Ovary (tissue), 9 donors: Measurements from ENCODE around the gene ME1. TPM values are rescaled to one million over a fixed set of nuclear protein-coding genes. Genes with fewer than 3 reads are reported as not detected.
"Not testable (repeated sequence)": the region's sequence is repeated elsewhere in the genome, so short reads cannot be mapped to it uniquely, and the experiment has no call there.

Experiments used
- DNase-seq, 5 donors: peaks; one replicate each; pipeline ENCODE4 v3.0.0-alpha.2; 2019 to 2020
- H3K27ac ChIP-seq, 2 donors: fragments of 200-600 bp; one replicate each; pipeline versions ENCODE4 v1.5.1 to v1.8.0; 2019 to 2022
- H3K27me3 ChIP-seq: fragments of 200-600 bp; one replicate; pipeline ENCODE4 v1.8.0; 2022
- H3K36me3 ChIP-seq: fragments of 200-600 bp; sonication (generic); one replicate; pipeline ENCODE4 v1.5.1; 2019
- H3K4me1 ChIP-seq: one replicate; pipeline ENCODE4 v1.8.1; 2013; ENCODE audit warnings: mild to moderate bottlenecking, moderate library complexity; ENCODE audit not compliant: insufficient read depth
- H3K4me3 ChIP-seq: fragments of 200-600 bp; sonication (generic); one replicate; pipeline ENCODE4 v1.5.1; 2017
- H3K9me3 ChIP-seq, 2 donors: fragments of 200-600 bp in 1 of 2; sonication (generic) in 1 of 2; one replicate each; pipeline versions ENCODE4 v1.5.1 to v1.8.1; 2013 to 2019; ENCODE audit warnings: mild to moderate bottlenecking in 1 of 2, moderate library complexity in 1 of 2
- CTCF ChIP-seq, 3 donors: fragments of 450-650 bp in 2 of 3; fragments of 200-600 bp in 1 of 3; IDR thresholded peaks; one replicate each; pipeline versions ENCODE4 v1.5.1 to v1.8.0; 2016 to 2022; ENCODE audit warnings: antibody characterized with exemption in 3 of 3, mild to moderate bottlenecking in 1 of 3
- EP300 ChIP-seq: sonication (generic); formaldehyde crosslinking; IDR thresholded peaks from one replicate; pipeline ENCODE4 v1.6.1; 2017; ENCODE audit warnings: antibody characterized with exemption
- POLR2A ChIP-seq: fragments of 450-650 bp; IDR thresholded peaks from one replicate; pipeline ENCODE4 v1.6.1; 2017; ENCODE audit warnings: antibody characterized with exemption, mild to moderate bottlenecking, moderate library complexity
- WGBS, 3 donors: extraction: QIAGEN DNeasy Blood & Tissue Kit in 1 of 3; methylation state at CpG; one replicate each; pipeline versions ENCODE4 v1.1.5 to v1.1.7; 2013 to 2017; 5-methylcytosine and 5-hydroxymethylcytosine counted together
- intact Hi-C, 4 donors: fragments of 100-400 bp; cut with DNase I; formaldehyde crosslinking; loops; one replicate each; pipeline versions ENCODE4 v1.11.0 to v1.15.1; 2022 to 2023
- polyA plus RNA-seq, 2 donors: library from polyadenylated mRNA; stranded (reverse); fragments of 200-250 nt in 1 of 2; fragments of 350-450 nt in 1 of 2; fragmentation: Illumina TruSeq in 1 of 2; extraction: RNeasy Lipid Tissue Mini Kit (QIAGEN cat#74804) in 1 of 2; gene quantifications; one replicate each; pipeline ENCODE4 v1.2.3, GENCODE V29; 2013 to 2014
- total RNA-seq, 7 donors: library from RNA; depleted of rRNA in 2 of 7; stranded (reverse); fragments of >200 nt in 2 of 7; fragmentation: NEBNext Ultra II Directional in 3 of 7; extraction: Animal tissue kit (Norgen Biotek cat#: 25700) in 3 of 7; gene quantifications; one replicate each; pipeline versions ENCODE4 v1.1.0 to v1.2.4, GENCODE V29; 2016 to 2023
- donor health status: DM: no; HTN: no; CAD: no; lungs with moderate emphysema.
- donor health status: DM: no; HTN: no; CAD: no.
- donor health status: Bipolar disorder and iron deficiency.
- donor health status: DM: yes; HTN: yes; CAD: no.
- donor health status: DM: no; HTN: no; CAD: no.
- donor health status: DM: yes; HTN: yes; CAD: no.

The ME1 gene
- total and polyA plus RNA-seq, 9 donors: 7.5 to 19.6 (median 14.9) TPM

- WGBS, 3 donors: 89 to 90% (median 90%) methylated on average over 9 of the region's 9 CpGs
- intact Hi-C loops: no loop called here
- H3K36me3 ChIP-seq: no peaks in the 10 kb centered on the region
- H3K27me3 ChIP-seq: no peaks in the 10 kb centered on the region
- H3K9me3 ChIP-seq: no peaks in the 10 kb centered on the region
- TF ChIP-seq POLR2A: no peak
- TF ChIP-seq EP300: no peak
- TF ChIP-seq CTCF (IDR thresholded peaks at IDR 0.05): no peak
- no peak overlapping the region for H3K27ac ChIP-seq
- DNase-seq: no peak
- H3K4me3 ChIP-seq: no peak overlapping the region
- no peaks in the 10 kb centered on the region for H3K4me1 ChIP-seq
Measured at GRCh38 chr6:83292900-83293843, 137.7 kb downstream of the ME1 start.

GRCh38 chr6:83287298-83287697, 143.6 kb downstream of the ME1 start:
- H3K4me1 ChIP-seq, H3K9me3 ChIP-seq, H3K36me3 ChIP-seq, DNase-seq, H3K4me3 ChIP-seq, H3K27me3 ChIP-seq, H3K27ac ChIP-seq, intact Hi-C loops: not testable (repeated sequence)
- 96 to 99% (median 98%) methylated on average over 6 of the region's 6 CpGs for WGBS, 3 donors

GRCh38 chr6:83285917-83286316, 144.9 kb downstream of the ME1 start:
- H3K27me3 ChIP-seq: no peaks in the 10 kb centered on the region
- H3K9me3 ChIP-seq: no peaks in the 10 kb centered on the region
- WGBS, 3 donors: 23 to 62% (median 47%) methylated on average over 4 of the region's 4 CpGs
- intact Hi-C loops: no loop called here
- H3K27ac ChIP-seq: no peak overlapping the region
- no peaks in the 10 kb centered on the region for H3K36me3 ChIP-seq
- DNase-seq: no peak
- H3K4me3 ChIP-seq: no peak overlapping the region
- TF ChIP-seq EP300: no peak
- TF ChIP-seq CTCF (IDR thresholded peaks at IDR 0.05): no peak
- no peak for TF ChIP-seq POLR2A
- H3K4me1 ChIP-seq: no peaks in the 10 kb centered on the region

- H3K27me3 ChIP-seq: no peaks in the 10 kb centered on the region
- intact Hi-C loops: no loop called here
- H3K4me1 ChIP-seq: peaks cover 3% of the 10 kb centered on the region
- TF ChIP-seq POLR2A: no peak
- no peak for TF ChIP-seq EP300
- TF ChIP-seq CTCF (IDR thresholded peaks at IDR 0.05): no peak
- WGBS, 3 donors: 22 to 31% (median 23%) methylated on average over 1 of the region's 1 CpG
- no peaks in the 10 kb centered on the region for H3K9me3 ChIP-seq
- no peak overlapping the region for H3K27ac ChIP-seq
- DNase-seq: no peak
- H3K4me3 ChIP-seq: no peak overlapping the region
- no peaks in the 10 kb centered on the region for H3K36me3 ChIP-seq
Measured at GRCh38 chr6:83273596-83273995, 157.3 kb downstream of the ME1 start.
